K562 (cell line): Measurements from ENCODE around the gene SLC30A1.

ENCODE experiments used
- ATF1 ChIP-seq, 2 experiments: fragments of 450-650 bp in 1 of 2; IDR thresholded peaks; 2 replicates each; pipeline ENCODE4 v1.6.1; 2016; ENCODE audit warnings: missing compliant biosample characterization in 1 of 2, missing genetic modification characterization in 1 of 2
- BACH1 ChIP-seq: fragments of 200-800 bp; sonication (Bioruptor generic); IDR thresholded peaks from 2 replicates; pipeline ENCODE4 v1.6.1; 2016; ENCODE audit warnings: missing genetic modification characterization, missing compliant biosample characterization
- CEBPB ChIP-seq: fragments of 450-650 bp; IDR thresholded peaks from 2 replicates; pipeline ENCODE4 v1.6.1; 2016; ENCODE audit warnings: missing genetic modification characterization, missing compliant biosample characterization
- HNRNPLL ChIP-seq: fragments of 200-400 bp; formaldehyde crosslinking; IDR thresholded peaks from 2 replicates; pipeline ENCODE4 v1.6.1; 2017; ENCODE audit warnings: low read length, low read depth, mild to moderate bottlenecking; ENCODE audit not compliant: poor library complexity, severe bottlenecking
- JUN ChIP-seq, 2 experiments: sonication (generic) in 1 of 2; formaldehyde crosslinking in 1 of 2; IDR thresholded peaks; 2 replicates each; pipeline versions ENCODE4 v1.6.1 to v1.8.0; 2012 to 2022; ENCODE audit warnings: borderline replicate concordance in 2 of 2, mild to moderate bottlenecking in 2 of 2, improper control_type of control experiment in 1 of 2, low read depth in 1 of 2, low read length in 1 of 2, missing genetic modification reagents in 1 of 2
- JUND ChIP-seq, 2 experiments: IDR thresholded peaks; 2 replicates in 1 of 2; 3 replicates in 1 of 2; pipeline ENCODE4 v1.6.1; 2011; ENCODE audit warnings: borderline replicate concordance in 2 of 2, low read depth in 2 of 2, low read length in 2 of 2, improper control_type of control experiment in 1 of 2, missing biosample characterization in 1 of 2, missing genetic modification characterization in 1 of 2, missing genetic modification reagents in 1 of 2
- NEUROD1 ChIP-seq: fragments of 150-350 bp; IDR thresholded peaks from 2 replicates; pipeline ENCODE4 v1.6.1; 2014; ENCODE audit warnings: borderline replicate concordance, low read length, low read depth; ENCODE audit not compliant: partially characterized antibody
- NR2C2 ChIP-seq, 2 experiments: fragments of 200-800 bp in 1 of 2; sonication (Bioruptor generic) in 1 of 2; sonication (generic) in 1 of 2; formaldehyde crosslinking in 1 of 2; IDR thresholded peaks; 2 replicates each; pipeline versions ENCODE4 v1.6.1 to v1.8.0; 2016 to 2022; ENCODE audit warnings: mild to moderate bottlenecking in 1 of 2, missing compliant biosample characterization in 1 of 2, missing genetic modification characterization in 1 of 2, missing genetic modification reagents in 1 of 2
- POLR2G ChIP-seq: fragments of 200-400 bp; formaldehyde crosslinking; IDR thresholded peaks from 2 replicates; pipeline ENCODE4 v1.6.1; 2017; ENCODE audit warnings: low read depth, mild to moderate bottlenecking, antibody characterized with exemption, low read length, moderate library complexity
- SRSF9 ChIP-seq: fragments of 200-400 bp; formaldehyde crosslinking; IDR thresholded peaks from 2 replicates; pipeline ENCODE4 v1.6.1; 2017; ENCODE audit warnings: low read depth, low read length, borderline replicate concordance
- TF ChIP-seq, protein P1 (sequence below), 3 experiments: IDR thresholded peaks in 2 of 3; conservative IDR thresholded peaks in 1 of 3; 2 replicates each; pipeline ENCODE4 v1.5.1; 2011 to 2012; ENCODE audit warnings: low read length in 3 of 3, mild to moderate bottlenecking in 3 of 3, control low read depth in 2 of 3, improper control_type of control experiment in 1 of 3, inconsistent platforms in 1 of 3, low read depth in 1 of 3, mixed read lengths in 1 of 3, moderate library complexity in 1 of 3; ENCODE audit not compliant: insufficient read depth in 2 of 3
- TF ChIP-seq, protein P2 (sequence below): fragments of 450-650 bp; formaldehyde crosslinking; IDR thresholded peaks from 2 replicates; pipeline ENCODE4 v1.4.0; 2022; ENCODE audit warnings: missing genetic modification characterization

DNA sequence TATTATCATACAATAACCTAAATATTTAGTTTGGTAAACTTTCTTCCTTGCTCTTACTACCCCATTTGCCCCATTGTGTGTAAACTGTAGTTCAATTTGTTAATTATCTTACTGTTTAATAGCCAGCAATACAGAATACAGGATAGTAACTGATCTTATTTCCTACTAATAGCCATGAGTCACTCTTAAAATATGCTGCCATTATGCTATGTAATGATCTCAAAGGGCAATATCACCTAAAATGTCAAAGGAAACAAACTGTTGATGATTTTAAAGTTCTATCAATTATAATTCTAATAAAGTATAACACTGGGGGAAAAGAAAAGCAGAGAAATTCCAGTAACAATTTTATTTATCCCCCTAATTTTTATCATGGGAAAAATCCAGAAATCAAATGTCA is 4.3 kb downstream of the SLC30A1 start:
- TF ChIP-seq NEUROD1 (no peak), HNRNPLL (no peak), JUND (IDR thresholded peaks at IDR 0.05; ENCODE audit: borderline replicate concordance, low read depth, low read length) (no peak), JUND (tag; IDR thresholded peaks at IDR 0.05; ENCODE audit: borderline replicate concordance, low read depth, low read length) (no peak), BACH1 (tag) (no peak), ATF1 (CRISPR knock-in tag; IDR thresholded peaks at IDR 0.05) (no peak), ATF1 (tag; IDR thresholded peaks at IDR 0.05) (no peak), NR2C2 (CRISPR knock-in tag; IDR thresholded peaks at IDR 0.05) (no peak), NR2C2 (tag; IDR thresholded peaks at IDR 0.05) (no peak), POLR2G (no peak), CEBPB (tag) (no peak), JUN (IDR thresholded peaks at IDR 0.05; ENCODE audit: borderline replicate concordance, low read depth, low read length) (no peak), JUN (CRISPR knock-in tag; IDR thresholded peaks at IDR 0.05; ENCODE audit: borderline replicate concordance) (no peak), SRSF9 (no peak)
- TF ChIP-seq, protein P1, sequence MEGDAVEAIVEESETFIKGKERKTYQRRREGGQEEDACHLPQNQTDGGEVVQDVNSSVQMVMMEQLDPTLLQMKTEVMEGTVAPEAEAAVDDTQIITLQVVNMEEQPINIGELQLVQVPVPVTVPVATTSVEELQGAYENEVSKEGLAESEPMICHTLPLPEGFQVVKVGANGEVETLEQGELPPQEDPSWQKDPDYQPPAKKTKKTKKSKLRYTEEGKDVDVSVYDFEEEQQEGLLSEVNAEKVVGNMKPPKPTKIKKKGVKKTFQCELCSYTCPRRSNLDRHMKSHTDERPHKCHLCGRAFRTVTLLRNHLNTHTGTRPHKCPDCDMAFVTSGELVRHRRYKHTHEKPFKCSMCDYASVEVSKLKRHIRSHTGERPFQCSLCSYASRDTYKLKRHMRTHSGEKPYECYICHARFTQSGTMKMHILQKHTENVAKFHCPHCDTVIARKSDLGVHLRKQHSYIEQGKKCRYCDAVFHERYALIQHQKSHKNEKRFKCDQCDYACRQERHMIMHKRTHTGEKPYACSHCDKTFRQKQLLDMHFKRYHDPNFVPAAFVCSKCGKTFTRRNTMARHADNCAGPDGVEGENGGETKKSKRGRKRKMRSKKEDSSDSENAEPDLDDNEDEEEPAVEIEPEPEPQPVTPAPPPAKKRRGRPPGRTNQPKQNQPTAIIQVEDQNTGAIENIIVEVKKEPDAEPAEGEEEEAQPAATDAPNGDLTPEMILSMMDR (IDR thresholded peaks at IDR 0.05 in 2 of 3, conservative IDR thresholded peaks at IDR 0.05 in 1 of 3; ENCODE audit: insufficient read depth in 2 of 3, low read depth in 1 of 3, low read length in 3 of 3) = no peak
- TF ChIP-seq, protein P2, sequence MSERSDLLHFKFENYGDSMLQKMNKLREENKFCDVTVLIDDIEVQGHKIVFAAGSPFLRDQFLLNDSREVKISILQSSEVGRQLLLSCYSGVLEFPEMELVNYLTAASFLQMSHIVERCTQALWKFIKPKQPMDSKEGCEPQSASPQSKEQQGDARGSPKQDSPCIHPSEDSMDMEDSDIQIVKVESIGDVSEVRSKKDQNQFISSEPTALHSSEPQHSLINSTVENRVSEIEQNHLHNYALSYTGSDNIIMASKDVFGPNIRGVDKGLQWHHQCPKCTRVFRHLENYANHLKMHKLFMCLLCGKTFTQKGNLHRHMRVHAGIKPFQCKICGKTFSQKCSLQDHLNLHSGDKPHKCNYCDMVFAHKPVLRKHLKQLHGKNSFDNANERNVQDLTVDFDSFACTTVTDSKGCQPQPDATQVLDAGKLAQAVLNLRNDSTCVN (CRISPR knock-in tag) = no peak
